ENCODE measurements around the gene ATP5F1A.

DNA sequence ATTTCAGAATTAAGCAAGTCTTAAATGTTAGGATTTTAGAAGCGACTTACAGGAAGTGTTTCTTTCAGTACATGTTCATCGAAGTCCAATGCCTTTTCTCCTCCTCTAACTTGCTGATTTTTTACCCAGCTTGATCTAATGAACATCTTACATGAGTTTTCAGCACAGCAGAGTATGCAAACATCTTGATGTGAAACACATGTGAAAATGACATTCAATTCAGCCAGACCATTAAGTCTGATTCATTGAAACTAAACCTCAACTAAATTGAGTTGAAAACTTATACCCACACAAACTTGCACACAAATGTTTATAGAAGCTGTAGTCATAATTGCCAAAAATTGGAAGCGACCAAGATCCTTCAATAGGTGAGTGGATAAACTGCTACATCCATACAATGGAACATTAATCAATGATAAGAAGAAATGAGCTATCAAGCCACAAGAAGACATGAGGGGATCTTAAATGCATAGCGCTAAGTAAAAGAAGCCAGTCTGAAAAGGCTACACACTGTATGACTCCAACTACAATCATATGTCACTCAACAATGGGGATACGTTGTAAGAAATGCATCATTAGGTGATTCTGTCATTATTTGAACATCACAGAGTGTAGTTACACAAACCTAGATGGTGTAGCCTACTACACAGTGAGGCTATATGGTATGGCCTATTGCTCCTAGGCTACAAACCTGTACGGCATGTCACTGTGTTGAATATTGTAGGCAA, 44.6 kb downstream of the ATP5F1A start:
- TF ChIP-seq, protein P1, sequence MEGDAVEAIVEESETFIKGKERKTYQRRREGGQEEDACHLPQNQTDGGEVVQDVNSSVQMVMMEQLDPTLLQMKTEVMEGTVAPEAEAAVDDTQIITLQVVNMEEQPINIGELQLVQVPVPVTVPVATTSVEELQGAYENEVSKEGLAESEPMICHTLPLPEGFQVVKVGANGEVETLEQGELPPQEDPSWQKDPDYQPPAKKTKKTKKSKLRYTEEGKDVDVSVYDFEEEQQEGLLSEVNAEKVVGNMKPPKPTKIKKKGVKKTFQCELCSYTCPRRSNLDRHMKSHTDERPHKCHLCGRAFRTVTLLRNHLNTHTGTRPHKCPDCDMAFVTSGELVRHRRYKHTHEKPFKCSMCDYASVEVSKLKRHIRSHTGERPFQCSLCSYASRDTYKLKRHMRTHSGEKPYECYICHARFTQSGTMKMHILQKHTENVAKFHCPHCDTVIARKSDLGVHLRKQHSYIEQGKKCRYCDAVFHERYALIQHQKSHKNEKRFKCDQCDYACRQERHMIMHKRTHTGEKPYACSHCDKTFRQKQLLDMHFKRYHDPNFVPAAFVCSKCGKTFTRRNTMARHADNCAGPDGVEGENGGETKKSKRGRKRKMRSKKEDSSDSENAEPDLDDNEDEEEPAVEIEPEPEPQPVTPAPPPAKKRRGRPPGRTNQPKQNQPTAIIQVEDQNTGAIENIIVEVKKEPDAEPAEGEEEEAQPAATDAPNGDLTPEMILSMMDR (IDR thresholded peaks at IDR 0.05) = no peak
- TF ChIP-seq POLR2AphosphoS5 (IDR thresholded peaks at IDR 0.05) (no peak), POLR2A (IDR thresholded peaks at IDR 0.05) (no peak)

All from breast epithelium (tissue), 3 donors.